GM12875 (cell line): ENCODE data around the gene PHACTR1.

Experiments used
- H3K4me3 ChIP-seq: one replicate; pipeline ENCODE4 v1.5.1; 2011; ENCODE audit warnings: low read depth, low read length, control low read depth
- TF ChIP-seq, protein P1 (sequence below): IDR thresholded peaks from 2 replicates; pipeline ENCODE4 v1.5.1; 2011; ENCODE audit warnings: low read depth, mild to moderate bottlenecking, control low read depth, inconsistent platforms, low read length, moderate library complexity, borderline replicate concordance; ENCODE audit not compliant: insufficient read depth

The PHACTR1 gene

DNA sequence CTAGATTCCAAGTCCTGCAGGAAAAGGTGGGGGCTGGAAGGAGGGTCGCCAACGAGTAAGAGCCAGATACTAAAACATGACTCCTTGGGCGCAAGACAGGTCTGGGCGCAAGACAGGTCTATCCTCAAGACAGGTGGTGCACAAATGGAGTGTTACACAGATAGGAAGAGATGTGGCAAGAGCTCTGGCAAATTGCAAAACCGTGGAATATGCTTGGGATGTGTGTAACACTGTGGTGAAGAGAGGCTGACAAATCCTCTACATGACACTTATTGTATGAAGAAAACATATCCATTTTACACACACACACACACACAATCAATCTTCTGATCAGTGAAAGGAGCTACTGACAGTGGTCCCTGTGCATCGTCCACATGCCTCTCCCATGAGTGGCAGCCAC lies 534.1 kb downstream of the PHACTR1 start:
- H3K4me3 ChIP-seq = no peak overlapping the region
- TF ChIP-seq, protein P1, sequence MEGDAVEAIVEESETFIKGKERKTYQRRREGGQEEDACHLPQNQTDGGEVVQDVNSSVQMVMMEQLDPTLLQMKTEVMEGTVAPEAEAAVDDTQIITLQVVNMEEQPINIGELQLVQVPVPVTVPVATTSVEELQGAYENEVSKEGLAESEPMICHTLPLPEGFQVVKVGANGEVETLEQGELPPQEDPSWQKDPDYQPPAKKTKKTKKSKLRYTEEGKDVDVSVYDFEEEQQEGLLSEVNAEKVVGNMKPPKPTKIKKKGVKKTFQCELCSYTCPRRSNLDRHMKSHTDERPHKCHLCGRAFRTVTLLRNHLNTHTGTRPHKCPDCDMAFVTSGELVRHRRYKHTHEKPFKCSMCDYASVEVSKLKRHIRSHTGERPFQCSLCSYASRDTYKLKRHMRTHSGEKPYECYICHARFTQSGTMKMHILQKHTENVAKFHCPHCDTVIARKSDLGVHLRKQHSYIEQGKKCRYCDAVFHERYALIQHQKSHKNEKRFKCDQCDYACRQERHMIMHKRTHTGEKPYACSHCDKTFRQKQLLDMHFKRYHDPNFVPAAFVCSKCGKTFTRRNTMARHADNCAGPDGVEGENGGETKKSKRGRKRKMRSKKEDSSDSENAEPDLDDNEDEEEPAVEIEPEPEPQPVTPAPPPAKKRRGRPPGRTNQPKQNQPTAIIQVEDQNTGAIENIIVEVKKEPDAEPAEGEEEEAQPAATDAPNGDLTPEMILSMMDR = no peak

DNA sequence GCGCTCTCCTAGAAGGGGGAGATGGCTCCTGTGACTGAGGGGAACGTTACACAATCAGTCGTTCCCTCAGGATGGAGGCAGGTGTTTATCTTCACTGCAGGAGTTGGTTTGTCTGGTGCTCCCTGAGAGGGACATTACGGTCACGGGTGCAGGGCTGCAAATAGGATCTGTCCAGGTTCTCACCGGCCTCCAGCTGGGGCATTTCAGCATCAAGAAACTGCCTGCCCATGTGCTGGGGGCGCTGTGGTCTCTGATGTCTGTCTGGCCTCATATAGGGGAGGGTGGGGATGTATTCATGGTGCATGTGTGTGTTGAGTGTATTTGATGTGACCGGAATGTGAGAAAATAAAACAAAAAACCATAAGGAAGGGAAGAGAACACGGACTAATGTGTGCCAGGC lies 534.7 kb downstream of the PHACTR1 start:
- no peak overlapping the region for H3K4me3 ChIP-seq
- TF ChIP-seq, protein P1 = no peak

- TF ChIP-seq, protein P1 = no peak
- H3K4me3 ChIP-seq = no peak overlapping the region
Measured at GRCh38 chr6:13252790-13253189, 536.2 kb downstream of the PHACTR1 start.

- no peak overlapping the region for H3K4me3 ChIP-seq
- TF ChIP-seq, protein P1 = no peak
Measured at GRCh38 chr6:13253272-13253671, 536.7 kb downstream of the PHACTR1 start.

- TF ChIP-seq, protein P1 = no peak
- no peak overlapping the region for H3K4me3 ChIP-seq
Measured at GRCh38 chr6:13256266-13257001, 539.9 kb downstream of the PHACTR1 start.

DNA sequence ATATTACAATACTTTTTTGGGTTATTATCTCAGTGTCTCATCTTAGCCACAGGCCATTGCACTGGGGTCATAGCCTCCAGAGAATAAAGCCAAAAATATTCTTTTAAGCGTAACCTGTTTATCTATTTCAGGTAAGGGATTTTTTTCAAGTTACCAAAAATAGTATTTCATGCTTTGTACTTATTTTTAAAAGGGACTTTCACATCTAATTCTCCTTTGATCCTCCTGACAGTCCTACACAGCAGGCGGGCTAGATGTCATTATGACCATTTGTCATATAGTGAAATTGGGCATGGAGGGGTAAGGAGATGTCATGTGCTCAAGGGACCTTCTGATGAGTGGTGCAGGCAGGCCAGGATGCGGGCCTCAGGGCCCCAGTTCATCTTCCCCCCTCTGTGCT lies 542.8 kb downstream of the PHACTR1 start:
- TF ChIP-seq, protein P1 = no peak
- H3K4me3 ChIP-seq = no peak overlapping the region

GRCh38 chr6:13260101-13260598 lies 543.6 kb downstream of the PHACTR1 start:
- no peak overlapping the region for H3K4me3 ChIP-seq
- TF ChIP-seq, protein P1 = no peak
